ENCODE data around the gene TMEFF2.
"Not testable (repeated sequence)": the region's sequence is repeated elsewhere in the genome, so short reads cannot be mapped to it uniquely, and the experiment has no call there.

TMEFF2 gene

GRCh38 chr2:191927319-191927867 is 267.3 kb downstream of the TMEFF2 start:
- peak overlapping the region; percentile 22 to 43 for H3K27ac ChIP-seq
- peak in 1 of 2 donors; percentile 73 for DNase-seq
- TF ChIP-seq, protein P1, sequence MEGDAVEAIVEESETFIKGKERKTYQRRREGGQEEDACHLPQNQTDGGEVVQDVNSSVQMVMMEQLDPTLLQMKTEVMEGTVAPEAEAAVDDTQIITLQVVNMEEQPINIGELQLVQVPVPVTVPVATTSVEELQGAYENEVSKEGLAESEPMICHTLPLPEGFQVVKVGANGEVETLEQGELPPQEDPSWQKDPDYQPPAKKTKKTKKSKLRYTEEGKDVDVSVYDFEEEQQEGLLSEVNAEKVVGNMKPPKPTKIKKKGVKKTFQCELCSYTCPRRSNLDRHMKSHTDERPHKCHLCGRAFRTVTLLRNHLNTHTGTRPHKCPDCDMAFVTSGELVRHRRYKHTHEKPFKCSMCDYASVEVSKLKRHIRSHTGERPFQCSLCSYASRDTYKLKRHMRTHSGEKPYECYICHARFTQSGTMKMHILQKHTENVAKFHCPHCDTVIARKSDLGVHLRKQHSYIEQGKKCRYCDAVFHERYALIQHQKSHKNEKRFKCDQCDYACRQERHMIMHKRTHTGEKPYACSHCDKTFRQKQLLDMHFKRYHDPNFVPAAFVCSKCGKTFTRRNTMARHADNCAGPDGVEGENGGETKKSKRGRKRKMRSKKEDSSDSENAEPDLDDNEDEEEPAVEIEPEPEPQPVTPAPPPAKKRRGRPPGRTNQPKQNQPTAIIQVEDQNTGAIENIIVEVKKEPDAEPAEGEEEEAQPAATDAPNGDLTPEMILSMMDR (IDR thresholded peaks at IDR 0.05) = no peak

DNA sequence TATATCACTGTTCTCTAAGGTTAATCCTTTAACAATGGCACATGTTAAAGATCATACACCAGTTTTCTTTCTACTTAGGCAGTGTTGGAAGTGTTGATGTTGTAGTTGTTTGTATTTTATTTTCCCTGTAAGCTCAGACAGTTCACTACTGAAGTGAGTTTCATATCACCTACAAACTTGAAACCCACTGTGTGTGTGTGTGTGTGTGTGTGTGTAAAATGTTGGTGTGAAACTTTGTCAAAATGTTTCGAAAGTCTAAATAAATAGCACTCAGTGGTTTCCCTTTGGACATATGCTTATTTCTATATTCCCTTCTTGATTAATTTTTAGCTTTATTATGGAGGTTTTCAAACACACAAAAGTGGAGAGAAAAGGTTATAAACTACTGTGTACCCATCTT is 268.1 kb downstream of the TMEFF2 start:
- H3K4me3 ChIP-seq = no peak overlapping the region
- TF ChIP-seq, protein P1 (IDR thresholded peaks at IDR 0.05) = no peak
- H3K36me3 ChIP-seq = no peaks in the 10 kb centered on the region
- peaks cover 0 to 12% (median 3%) of the 10 kb centered on the region in 4 donors for H3K4me1 ChIP-seq
- DNase-seq = no peak
- H3K27me3 ChIP-seq = no peaks in the 10 kb centered on the region
- intact Hi-C loops (cut with DNase I; ENCODE audit: low total_unique reads) = no loop called here
- H3K9me3 ChIP-seq = no peaks in the 10 kb centered on the region
- H3K27ac ChIP-seq = no peak overlapping the region

More at GRCh38 chr2:191927319-191927867, 267.3 kb downstream of the TMEFF2 start:
- intact Hi-C loops (cut with DNase I; ENCODE audit: low total_unique reads) = no loop called here
- H3K27me3 ChIP-seq = no peaks in the 10 kb centered on the region
- no peak overlapping the region for H3K4me3 ChIP-seq
- peaks cover 0 to 12% (median 3%) of the 10 kb centered on the region in 4 donors for H3K4me1 ChIP-seq
- H3K9me3 ChIP-seq = no peaks in the 10 kb centered on the region
- H3K36me3 ChIP-seq = no peaks in the 10 kb centered on the region

DNA sequence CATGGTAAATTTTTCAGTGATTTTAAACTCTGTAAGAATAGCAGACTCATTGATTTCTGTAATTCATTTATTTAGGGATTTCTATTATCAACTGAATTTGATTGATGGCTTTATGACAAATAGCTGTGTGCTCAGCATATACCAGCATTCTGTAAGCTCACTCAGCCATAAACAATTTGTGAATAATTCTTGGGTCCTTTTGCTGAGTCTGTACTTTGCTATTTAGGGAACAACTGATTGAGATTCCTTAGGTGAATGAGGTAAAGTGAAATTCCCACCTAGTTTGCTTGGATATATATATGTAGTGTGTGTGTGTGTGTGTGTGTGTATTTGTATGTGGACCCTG is 271.1 kb downstream of the TMEFF2 start:
- no peak for DNase-seq
- Histone ChIP-seq H3K36me3 (no peaks in the 10 kb centered on the region), H3K9me3 (no peaks in the 10 kb centered on the region), H3K4me3 (no peak overlapping the region), H3K4me1 (peaks cover 0 to 13% (median 3%) of the 10 kb centered on the region in 4 donors), H3K27me3 (no peaks in the 10 kb centered on the region), H3K27ac (no peak overlapping the region)
- TF ChIP-seq, protein P1 (IDR thresholded peaks at IDR 0.05) = no peak
- intact Hi-C loops (cut with DNase I; ENCODE audit: low total_unique reads) = no loop called here

- H3K36me3 ChIP-seq = no peaks in the 10 kb centered on the region
- no peaks in the 10 kb centered on the region for H3K27me3 ChIP-seq
- H3K4me3 ChIP-seq = no peak overlapping the region
- no peak overlapping the region for H3K27ac ChIP-seq
- peaks cover 0 to 16% (median 3%) of the 10 kb centered on the region in 4 donors for H3K4me1 ChIP-seq
- intact Hi-C loops (cut with DNase I; ENCODE audit: low total_unique reads) = no loop called here
- TF ChIP-seq, protein P1 (IDR thresholded peaks at IDR 0.05) = no peak
- no peaks in the 10 kb centered on the region for H3K9me3 ChIP-seq
- DNase-seq = no peak
These were observed 271.7 kb downstream of the TMEFF2 start for GRCh38 chr2:191922736-191923651.

DNA sequence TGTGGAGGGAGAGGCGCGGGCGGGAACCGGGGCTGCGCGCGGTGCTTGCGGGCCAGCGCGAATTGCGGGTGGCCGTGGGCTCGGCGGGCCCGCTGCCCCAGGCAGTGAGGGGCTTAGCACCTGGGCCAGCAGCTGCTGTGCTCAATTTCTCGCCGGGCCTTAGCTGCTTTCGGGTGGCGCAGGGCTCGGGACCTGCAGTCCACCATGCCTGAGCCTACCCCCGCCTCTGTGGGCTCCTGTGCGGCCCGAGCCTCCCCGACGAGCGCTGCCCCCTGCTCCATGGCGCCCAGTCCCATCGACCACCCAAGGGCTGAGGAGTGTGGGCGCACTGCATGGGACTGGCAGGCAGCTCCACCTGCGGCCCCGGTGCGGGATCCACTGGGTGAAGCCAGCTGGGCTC is 273.1 kb downstream of the TMEFF2 start:
- intact Hi-C loops (cut with DNase I; ENCODE audit: low total_unique reads); H3K9me3 ChIP-seq; H3K36me3 ChIP-seq; DNase-seq; H3K27me3 ChIP-seq; H3K27ac ChIP-seq; H3K4me3 ChIP-seq; H3K4me1 ChIP-seq: not testable (repeated sequence)

DNA sequence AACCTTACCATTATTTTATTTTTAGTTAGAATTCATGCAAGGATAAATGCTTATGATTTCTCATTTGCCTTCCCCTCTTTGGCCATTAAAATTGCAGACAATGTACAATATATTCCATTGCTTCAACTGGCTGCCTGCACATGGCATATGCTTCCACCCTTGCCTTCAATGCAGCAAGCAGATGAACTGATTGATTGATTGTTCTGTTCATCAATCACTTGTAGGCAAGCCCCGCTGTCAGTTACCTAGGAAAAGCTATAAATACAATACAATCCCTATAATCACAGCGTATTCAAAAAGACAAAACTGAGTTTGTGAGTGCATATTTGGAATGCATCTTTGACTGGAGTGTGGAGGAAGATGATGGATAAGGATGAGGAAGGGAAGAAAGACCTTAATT is 274.2 kb downstream of the TMEFF2 start:
- intact Hi-C loops (cut with DNase I; ENCODE audit: low total_unique reads) = no loop called here
- Histone ChIP-seq H3K9me3 (no peaks in the 10 kb centered on the region), H3K36me3 (no peaks in the 10 kb centered on the region), H3K4me3 (no peak overlapping the region), H3K27me3 (no peaks in the 10 kb centered on the region), H3K4me1 (peaks cover 0 to 7% (median 0%) of the 10 kb centered on the region in 4 donors), H3K27ac (no peak overlapping the region)
- TF ChIP-seq, protein P1 (IDR thresholded peaks at IDR 0.05) = no peak
- no peak for DNase-seq

All from tibial artery (tissue), 4 donors.